Measurements from ENCODE around the gene MICAL3. TPM values are rescaled to one million over a fixed set of nuclear protein-coding genes. Genes with fewer than 3 reads are reported as not detected.

Gene MICAL3
- polyA plus RNA-seq, 2 of the 4 experiments (the other 2 are of a cell fraction) = 20.5 to 30.1 TPM

DNA sequence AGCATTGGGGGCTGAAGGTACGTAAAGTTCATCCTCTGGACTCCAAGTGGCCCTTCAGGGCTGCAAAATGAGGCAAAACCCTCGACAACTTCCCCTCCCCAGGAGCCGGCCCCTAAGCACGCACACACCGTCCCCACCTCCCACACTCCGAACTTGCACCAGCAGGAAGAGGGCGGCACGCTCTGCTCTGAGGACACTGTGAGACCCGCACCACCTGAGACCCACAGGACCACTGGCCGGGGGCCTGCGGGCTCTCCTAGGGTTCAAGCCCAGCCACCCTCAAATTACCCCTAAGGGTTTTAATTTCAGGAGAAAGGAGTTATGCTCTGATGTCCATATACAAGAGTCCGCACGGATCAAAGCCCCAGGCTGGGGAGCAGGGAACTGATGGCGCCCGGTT, 200.4 kb downstream of the MICAL3 start:
- no peak for ATAC-seq
- H3K4me3 ChIP-seq = no peak overlapping the region
- WGBS (ENCODE audit: missing lambda C conversion rate) = 98% methylated on average over 6 of the region's 15 CpGs
- no peaks in the 10 kb centered on the region for H3K9me3 ChIP-seq
- FAIRE-seq = no peak
- ChIA-PET POLR2A (no interaction called here), CTCF (interaction anchor here (1.0 kb wide), 1 partner anchor 253 kb away, joined by 3 read pairs; no protein-coding TSS in a partner anchor)
- TF ChIP-seq RARB (CRISPR knock-in tag; IDR thresholded peaks at IDR 0.05) (no peak), CBX8 (IDR thresholded peaks at IDR 0.05) (no peak), HOXB13 (CRISPR knock-in tag; IDR thresholded peaks at IDR 0.05; ENCODE audit: low read depth) (no peak), POLR2AphosphoS2 (conservative IDR thresholded peaks at IDR 0.05; ENCODE audit: low read length) (no peak), ZSCAN20 (CRISPR knock-in tag; IDR thresholded peaks at IDR 0.05) (no peak), SMC3 (IDR thresholded peaks at IDR 0.05) (no peak), GATA3 (IDR thresholded peaks at IDR 0.05; ENCODE audit: borderline replicate concordance) (no peak), POLR2A (IDR thresholded peaks at IDR 0.05; ENCODE audit: low read length) (no peak), JUN (IDR thresholded peaks at IDR 0.05) (no peak), PHF8 (IDR thresholded peaks at IDR 0.05; ENCODE audit: borderline replicate concordance, low read depth) (no peak), RNF2 (IDR thresholded peaks at IDR 0.05; ENCODE audit: borderline replicate concordance, low read depth) (no peak), CBX2 (IDR thresholded peaks at IDR 0.05; ENCODE audit: borderline replicate concordance, low read depth) (no peak), RFX5 (IDR thresholded peaks at IDR 0.05) (no peak), RAD21 (conservative IDR thresholded peaks at IDR 0.05 in 1 of 2, IDR thresholded peaks at IDR 0.05 in 1 of 2) (no peak), KDM1A (IDR thresholded peaks at IDR 0.05; ENCODE audit: low read depth) (no peak)
- TF ChIP-seq, protein P1, sequence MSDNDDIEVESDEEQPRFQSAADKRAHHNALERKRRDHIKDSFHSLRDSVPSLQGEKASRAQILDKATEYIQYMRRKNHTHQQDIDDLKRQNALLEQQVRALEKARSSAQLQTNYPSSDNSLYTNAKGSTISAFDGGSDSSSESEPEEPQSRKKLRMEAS (IDR thresholded peaks at IDR 0.05) = no peak
- TF ChIP-seq, protein P2, sequence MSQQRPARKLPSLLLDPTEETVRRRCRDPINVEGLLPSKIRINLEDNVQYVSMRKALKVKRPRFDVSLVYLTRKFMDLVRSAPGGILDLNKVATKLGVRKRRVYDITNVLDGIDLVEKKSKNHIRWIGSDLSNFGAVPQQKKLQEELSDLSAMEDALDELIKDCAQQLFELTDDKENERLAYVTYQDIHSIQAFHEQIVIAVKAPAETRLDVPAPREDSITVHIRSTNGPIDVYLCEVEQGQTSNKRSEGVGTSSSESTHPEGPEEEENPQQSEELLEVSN (IDR thresholded peaks at IDR 0.05; ENCODE audit: borderline replicate concordance, low read depth) = no peak
- TF ChIP-seq, protein P3, sequence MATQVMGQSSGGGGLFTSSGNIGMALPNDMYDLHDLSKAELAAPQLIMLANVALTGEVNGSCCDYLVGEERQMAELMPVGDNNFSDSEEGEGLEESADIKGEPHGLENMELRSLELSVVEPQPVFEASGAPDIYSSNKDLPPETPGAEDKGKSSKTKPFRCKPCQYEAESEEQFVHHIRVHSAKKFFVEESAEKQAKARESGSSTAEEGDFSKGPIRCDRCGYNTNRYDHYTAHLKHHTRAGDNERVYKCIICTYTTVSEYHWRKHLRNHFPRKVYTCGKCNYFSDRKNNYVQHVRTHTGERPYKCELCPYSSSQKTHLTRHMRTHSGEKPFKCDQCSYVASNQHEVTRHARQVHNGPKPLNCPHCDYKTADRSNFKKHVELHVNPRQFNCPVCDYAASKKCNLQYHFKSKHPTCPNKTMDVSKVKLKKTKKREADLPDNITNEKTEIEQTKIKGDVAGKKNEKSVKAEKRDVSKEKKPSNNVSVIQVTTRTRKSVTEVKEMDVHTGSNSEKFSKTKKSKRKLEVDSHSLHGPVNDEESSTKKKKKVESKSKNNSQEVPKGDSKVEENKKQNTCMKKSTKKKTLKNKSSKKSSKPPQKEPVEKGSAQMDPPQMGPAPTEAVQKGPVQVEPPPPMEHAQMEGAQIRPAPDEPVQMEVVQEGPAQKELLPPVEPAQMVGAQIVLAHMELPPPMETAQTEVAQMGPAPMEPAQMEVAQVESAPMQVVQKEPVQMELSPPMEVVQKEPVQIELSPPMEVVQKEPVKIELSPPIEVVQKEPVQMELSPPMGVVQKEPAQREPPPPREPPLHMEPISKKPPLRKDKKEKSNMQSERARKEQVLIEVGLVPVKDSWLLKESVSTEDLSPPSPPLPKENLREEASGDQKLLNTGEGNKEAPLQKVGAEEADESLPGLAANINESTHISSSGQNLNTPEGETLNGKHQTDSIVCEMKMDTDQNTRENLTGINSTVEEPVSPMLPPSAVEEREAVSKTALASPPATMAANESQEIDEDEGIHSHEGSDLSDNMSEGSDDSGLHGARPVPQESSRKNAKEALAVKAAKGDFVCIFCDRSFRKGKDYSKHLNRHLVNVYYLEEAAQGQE (IDR thresholded peaks at IDR 0.05) = no peak
- TF ChIP-seq, protein P4, sequence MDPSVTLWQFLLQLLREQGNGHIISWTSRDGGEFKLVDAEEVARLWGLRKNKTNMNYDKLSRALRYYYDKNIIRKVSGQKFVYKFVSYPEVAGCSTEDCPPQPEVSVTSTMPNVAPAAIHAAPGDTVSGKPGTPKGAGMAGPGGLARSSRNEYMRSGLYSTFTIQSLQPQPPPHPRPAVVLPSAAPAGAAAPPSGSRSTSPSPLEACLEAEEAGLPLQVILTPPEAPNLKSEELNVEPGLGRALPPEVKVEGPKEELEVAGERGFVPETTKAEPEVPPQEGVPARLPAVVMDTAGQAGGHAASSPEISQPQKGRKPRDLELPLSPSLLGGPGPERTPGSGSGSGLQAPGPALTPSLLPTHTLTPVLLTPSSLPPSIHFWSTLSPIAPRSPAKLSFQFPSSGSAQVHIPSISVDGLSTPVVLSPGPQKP (IDR thresholded peaks at IDR 0.05; ENCODE audit: low read depth, low read length) = no peak
- H3K4me2 ChIP-seq = no peak overlapping the region
- no peak for DNase-seq (ENCODE audit: low read depth in 1 of 2, low spot score in 1 of 2)
- no peaks in the 10 kb centered on the region for H3K4me1 ChIP-seq
- no peak overlapping the region for H3K27ac ChIP-seq

DNA sequence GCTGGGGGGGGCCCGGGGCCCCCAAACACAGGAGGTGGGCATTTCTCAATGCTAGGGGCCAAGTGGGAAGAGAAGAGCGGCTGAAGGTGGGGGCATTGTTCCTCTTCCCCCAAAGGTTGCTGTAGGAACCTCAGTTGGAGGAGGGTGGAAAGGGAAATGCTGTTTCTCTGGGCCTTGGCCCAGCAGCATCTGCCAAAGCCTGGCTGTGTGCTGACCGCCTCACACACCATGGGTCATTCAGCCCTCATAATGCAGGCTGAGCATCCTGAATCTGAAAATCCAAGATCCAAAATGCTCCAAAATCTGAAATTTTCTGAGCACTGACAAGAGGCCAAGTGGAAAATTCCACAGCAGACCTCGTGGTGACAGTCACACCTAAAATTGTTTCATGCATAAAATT, 201.1 kb downstream of the MICAL3 start:
- WGBS (ENCODE audit: missing lambda C conversion rate) = 84% methylated on average over 2 of the region's 4 CpGs
- H3K27ac ChIP-seq = no peak overlapping the region
- CTCF ChIA-PET = no interaction called here

More for the DNA sequence above, 201.1 kb downstream of the MICAL3 start:
- Histone ChIP-seq H3K4me1 (no peaks in the 10 kb centered on the region), H3K9me3 (no peaks in the 10 kb centered on the region), H3K4me2 (no peak overlapping the region), H3K4me3 (no peak overlapping the region)
- FAIRE-seq = no peak
- no peak for DNase-seq (ENCODE audit: low read depth in 1 of 2, low spot score in 1 of 2)
- POLR2A ChIA-PET = no interaction called here
- TF ChIP-seq KDM5A (IDR thresholded peaks at IDR 0.05) (no peak), ZFP36 (IDR thresholded peaks at IDR 0.05; ENCODE audit: borderline replicate concordance, partially characterized antibody) (no peak), RARB (CRISPR knock-in tag; IDR thresholded peaks at IDR 0.05) (no peak), MYC (IDR thresholded peaks at IDR 0.05; ENCODE audit: borderline replicate concordance, low read length) (no peak), HDAC2 (IDR thresholded peaks at IDR 0.05) (no peak), KDM1A (IDR thresholded peaks at IDR 0.05; ENCODE audit: low read depth) (no peak), SREBF2 (IDR thresholded peaks at IDR 0.05) (no peak), JUN (IDR thresholded peaks at IDR 0.05) (no peak), HOXB13 (CRISPR knock-in tag; IDR thresholded peaks at IDR 0.05; ENCODE audit: low read depth) (no peak), FOSL2 (IDR thresholded peaks at IDR 0.05) (no peak), FOSL2 (CRISPR knock-in tag; IDR thresholded peaks at IDR 0.05) (no peak)
- TF ChIP-seq, protein P5, sequence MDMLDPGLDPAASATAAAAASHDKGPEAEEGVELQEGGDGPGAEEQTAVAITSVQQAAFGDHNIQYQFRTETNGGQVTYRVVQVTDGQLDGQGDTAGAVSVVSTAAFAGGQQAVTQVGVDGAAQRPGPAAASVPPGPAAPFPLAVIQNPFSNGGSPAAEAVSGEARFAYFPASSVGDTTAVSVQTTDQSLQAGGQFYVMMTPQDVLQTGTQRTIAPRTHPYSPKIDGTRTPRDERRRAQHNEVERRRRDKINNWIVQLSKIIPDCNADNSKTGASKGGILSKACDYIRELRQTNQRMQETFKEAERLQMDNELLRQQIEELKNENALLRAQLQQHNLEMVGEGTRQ (IDR thresholded peaks at IDR 0.05) = no peak
- TF ChIP-seq, protein P6, sequence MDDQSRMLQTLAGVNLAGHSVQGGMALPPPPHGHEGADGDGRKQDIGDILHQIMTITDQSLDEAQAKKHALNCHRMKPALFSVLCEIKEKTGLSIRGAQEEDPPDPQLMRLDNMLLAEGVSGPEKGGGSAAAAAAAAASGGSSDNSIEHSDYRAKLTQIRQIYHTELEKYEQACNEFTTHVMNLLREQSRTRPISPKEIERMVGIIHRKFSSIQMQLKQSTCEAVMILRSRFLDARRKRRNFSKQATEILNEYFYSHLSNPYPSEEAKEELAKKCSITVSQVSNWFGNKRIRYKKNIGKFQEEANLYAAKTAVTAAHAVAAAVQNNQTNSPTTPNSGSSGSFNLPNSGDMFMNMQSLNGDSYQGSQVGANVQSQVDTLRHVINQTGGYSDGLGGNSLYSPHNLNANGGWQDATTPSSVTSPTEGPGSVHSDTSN (IDR thresholded peaks at IDR 0.05) = no peak
- TF ChIP-seq, protein P4 (IDR thresholded peaks at IDR 0.05; ENCODE audit: low read depth, low read length) = no peak
- ATAC-seq = no peak
